M059J (cell line): ENCODE results near the gene GOLGA8Q. TPM values are rescaled to one million over a fixed set of nuclear protein-coding genes. Genes with fewer than 3 reads are reported as not detected.
"Not testable (repeated sequence)": the region's sequence is repeated elsewhere in the genome, so short reads cannot be mapped to it uniquely, and the experiment has no call there.

Source experiments
- DNase-seq: peaks from one replicate; pipeline ENCODE4 v3.0.0-alpha.2; 2012; ENCODE audit warnings: low read depth
- total RNA-seq: library from RNA; depleted of rRNA; stranded (reverse); fragments of >200 nt; shearing (Covaris generic); gene quantifications from 2 replicates; pipeline ENCODE4 v1.2.3, GENCODE V29; 2014; rRNA removed

Gene GOLGA8Q, protein sequence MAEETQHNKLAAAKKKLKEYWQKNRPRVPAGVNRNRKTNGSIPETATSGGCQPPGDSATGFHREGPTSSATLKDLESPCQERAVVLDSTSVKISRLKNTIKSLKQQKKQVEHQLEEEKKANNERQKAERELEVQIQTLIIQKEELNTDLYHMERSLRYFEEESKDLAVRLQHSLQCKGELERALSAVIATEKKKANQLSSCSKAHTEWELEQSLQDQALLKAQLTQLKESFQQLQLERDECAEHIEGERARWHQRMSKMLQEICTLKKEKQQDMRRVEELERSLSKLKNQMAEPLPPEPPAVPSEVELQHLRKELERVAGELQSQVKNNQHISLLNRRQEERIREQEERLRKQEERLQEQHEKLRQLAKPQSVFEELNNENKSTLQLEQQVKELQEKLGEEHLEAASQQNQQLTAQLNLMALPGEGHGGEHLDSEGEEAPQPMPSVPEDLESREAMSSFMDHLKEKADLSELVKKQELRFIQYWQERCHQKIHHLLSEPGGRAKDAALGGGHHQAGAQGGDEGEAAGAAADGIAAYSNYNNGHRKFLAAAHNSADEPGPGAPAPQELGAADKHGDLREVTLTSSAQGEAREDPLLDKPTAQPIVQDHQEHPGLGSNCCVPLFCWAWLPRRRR
- not detected in 2 replicates for total RNA-seq

DNA sequence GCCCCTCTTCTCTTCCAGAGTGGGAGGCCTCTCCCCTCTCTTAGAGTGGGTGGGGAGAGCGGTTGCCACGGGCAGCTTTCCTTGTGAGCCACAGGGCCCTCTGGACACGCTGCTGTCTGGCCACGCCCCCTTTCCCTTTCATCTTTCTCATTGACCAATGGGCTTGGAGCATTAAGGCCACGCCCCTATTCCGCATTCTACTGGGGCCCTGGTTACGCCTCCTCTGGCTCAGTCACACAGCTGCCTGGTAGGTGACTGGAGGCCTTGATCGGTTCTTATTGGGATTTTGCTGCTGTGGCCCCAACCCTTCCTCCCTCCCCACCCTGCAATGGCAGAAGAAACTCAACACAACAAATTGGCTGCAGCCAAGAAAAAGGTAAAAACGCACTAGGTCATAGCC is at the start of gene GOLGA8Q:
GOLGA8Q (plus strand) TSS at position 301 of the 400 bp plus-strand sequence; CDS start at position 329, 28 bp downstream.
- not testable (repeated sequence) for DNase-seq

DNA sequence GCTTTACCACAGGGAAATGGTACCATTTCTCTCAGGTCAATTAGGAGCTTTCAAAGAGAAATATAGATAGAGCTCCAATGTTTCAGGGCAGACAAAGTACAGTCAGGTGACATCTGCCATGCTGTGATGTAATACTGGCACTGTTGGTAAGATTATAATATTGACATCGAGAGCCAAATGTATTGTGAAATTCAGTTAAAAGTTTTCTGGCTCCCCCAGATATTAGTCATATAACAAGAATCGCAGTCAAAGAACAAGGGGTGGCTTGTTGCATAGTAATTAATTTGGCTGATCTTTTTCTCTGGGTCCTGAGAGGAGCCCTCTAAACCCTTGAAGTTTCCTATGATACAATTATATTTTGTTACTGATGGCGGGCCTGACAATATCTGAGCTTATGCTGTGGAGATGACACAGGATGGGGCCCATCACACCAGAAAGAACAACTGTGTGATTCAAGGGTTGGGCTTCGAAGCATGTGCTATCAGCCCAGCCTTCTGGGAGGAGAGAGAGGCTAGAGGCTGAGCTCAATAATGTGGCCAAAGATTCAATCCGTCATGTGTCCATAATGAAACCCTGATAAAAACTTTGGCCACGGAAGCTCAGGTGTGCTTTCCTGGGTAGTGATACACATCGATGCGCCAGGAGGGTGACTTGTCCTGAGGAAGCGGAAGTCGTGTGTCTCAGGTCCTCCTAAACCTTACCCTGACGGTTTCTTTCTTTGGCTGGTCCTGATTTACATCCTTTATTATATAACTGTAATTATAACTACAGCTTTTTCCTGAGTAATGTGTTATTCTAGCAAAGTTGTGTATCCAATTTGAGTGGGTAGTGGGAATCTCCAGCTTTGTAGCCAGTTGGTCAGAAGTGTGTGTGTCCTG is 48.7 kb upstream of the GOLGA8Q start:
- DNase-seq = not testable (repeated sequence)

DNA sequence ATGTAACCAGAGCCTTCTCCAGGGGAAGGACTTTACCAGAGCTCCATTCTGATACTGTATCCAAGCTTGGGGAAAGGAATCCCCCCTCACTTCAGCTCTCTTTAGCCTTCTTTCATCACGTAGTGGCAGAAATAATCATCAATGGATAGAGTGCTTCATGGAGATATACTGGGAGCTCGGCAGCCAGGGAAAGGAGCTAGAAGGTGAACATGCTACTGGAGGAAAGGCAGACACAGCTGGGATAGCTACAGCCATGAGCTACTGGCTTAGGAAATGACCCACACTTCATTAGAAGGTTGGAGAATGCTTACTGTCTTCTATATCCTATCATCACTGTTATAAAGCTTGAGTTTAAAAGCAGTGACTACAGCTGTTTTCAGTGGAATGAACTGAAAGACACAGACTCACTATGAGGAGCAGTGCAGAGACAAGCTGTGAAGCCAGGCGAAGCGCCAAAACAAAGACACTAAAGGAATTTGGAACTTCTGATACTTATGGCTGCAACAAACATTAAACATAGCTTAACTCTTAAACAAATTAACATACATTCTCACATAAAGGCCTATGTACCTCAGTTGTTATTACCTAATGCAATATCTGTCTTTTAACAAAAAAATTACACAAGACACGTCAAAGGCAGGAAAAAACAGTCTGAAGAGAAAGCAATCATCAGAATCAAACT is 47.5 kb upstream of the GOLGA8Q start:
- not testable (repeated sequence) for DNase-seq

DNA sequence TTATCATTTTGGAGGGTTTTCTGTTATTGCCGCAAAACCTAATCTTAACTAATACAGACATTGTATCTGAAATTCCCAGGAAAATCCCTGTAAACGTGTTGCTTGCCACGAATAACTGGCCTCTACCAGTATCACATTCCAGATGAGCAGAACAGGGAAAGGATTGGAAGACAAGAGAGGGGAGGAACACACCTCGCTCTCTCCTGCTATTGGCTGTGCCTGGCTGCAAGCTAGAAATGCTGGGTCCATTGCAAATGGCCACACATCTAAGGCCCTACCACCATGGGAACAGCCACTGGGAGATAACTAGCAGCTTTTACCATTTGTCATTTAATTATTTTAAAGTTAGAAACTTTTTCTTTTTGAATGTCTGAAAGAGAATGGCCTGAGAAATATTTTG is 37.3 kb upstream of the GOLGA8Q start:
- not testable (repeated sequence) for DNase-seq

DNA sequence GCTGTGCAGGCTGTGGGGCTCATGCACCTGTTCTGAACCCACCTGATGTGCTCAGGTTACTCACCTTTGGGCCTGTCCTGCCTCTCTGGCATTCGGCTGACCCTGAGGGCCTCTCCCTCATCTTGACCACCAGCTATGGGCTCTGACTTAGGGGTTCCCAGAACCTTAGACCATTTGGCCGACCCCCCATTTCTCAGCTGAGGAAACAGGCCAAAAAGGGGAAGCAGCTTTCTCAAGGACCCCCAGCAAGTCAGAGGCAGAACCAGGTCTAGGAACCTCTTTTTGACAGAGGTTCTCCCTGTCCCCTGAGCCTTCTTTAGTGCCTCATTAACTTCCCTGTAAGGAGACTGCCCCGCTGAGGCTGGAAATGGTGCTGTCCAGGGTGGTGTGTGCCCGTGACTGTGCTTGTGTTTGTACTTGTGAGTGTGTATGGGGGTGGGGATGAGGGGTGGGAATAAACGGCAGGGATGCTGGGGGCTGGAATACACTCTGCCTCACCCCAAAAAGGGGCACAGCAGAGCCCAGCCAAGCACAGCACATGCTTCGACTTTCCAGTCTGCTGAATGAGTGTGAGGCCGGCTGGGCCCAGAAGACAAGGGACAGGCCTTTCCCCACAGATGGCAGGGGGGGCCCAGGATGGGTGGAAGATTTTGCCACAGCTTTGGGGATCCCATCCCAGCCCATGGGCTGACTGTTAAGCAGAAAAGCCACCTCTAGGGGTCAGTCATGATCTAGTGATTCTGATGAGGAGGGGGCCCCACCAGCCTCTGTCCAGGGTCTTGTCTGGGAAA is 28.2 kb upstream of the GOLGA8Q start:
- DNase-seq = not testable (repeated sequence)

DNA sequence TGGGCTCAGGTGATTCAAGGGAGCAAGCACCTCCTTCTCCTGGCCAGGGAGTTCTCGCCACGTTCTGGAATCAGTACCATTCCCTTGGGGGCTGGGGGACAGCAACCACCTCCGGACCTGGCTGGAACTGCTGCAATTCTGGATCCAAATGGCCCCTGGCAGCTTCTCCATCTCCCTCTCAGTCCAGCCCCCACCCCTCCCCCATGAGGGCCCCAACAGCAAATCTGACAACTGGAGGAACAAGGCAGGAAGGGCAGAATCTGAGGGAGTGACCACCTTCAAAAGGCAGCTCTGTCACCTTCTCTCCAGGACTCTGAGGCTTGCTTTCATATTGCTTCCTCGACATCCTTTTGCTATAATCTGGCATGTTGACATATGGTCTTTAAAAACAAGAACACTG is 25.9 kb upstream of the GOLGA8Q start:
- DNase-seq = not testable (repeated sequence)

DNA sequence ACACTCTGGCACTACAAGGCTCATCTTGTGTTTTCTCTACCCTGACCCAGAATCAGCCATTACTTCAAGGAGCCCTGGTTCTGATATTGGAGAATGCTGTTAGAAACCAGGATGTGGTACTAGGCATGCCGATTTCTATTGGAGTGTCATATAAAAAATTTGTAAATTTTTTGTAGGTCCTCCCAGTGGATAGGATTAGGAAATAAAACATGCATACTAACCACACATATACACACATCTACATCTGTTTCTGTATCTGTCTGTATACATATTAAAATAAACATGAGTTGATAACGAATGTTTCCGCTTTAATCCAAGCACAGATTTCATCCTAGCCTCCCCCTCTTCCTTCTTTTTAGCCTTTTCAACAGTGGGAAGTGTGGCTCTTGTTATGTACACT is 22.8 kb upstream of the GOLGA8Q start:
- DNase-seq = not testable (repeated sequence)

DNA sequence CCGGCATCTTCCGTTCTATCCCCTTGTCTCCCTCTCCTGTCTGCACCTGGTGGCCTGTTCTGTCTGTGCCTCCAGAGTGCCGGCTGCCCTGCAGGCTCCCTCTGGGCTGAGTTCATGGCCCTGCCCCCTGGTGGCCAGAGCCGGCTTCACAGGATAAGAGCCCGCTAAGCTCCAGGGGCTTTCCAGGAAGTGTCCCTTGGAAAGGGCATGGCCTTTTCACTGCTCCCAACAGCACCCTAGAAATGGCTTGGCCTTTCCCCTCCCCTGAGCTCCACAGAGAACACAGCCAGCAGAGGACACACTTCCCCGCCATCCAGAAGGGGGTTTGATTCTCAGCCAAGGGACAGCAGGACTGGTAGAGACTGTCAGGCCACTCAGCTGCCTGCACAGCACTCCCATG is 15.1 kb downstream of the GOLGA8Q start:
- not testable (repeated sequence) for DNase-seq

DNA sequence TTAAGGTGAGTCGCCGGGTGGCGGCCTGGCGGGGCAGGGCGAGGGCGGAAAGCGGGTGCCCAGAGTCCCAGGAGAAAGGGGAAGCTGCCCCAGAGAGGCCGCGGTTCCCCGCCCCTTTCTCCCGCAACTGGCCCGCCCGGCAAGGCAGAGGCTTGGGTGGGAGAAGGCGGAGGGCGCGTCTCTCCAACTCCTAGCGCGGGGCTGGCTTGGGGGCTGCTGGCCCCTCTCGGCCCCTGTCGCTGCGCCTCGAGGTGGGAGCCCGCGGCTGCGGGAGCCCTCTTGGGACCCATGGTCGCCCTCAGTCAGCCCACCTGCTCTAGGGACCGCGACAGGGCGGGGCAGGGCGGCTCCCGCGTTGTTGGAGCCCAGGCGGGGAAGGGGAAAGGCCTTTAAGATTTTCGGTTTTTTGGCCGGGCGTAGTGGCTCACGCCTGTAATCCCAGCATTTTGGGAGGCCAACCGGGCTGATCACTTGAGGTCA is 21.2 kb downstream of the GOLGA8Q start:
- DNase-seq = not testable (repeated sequence)

DNA sequence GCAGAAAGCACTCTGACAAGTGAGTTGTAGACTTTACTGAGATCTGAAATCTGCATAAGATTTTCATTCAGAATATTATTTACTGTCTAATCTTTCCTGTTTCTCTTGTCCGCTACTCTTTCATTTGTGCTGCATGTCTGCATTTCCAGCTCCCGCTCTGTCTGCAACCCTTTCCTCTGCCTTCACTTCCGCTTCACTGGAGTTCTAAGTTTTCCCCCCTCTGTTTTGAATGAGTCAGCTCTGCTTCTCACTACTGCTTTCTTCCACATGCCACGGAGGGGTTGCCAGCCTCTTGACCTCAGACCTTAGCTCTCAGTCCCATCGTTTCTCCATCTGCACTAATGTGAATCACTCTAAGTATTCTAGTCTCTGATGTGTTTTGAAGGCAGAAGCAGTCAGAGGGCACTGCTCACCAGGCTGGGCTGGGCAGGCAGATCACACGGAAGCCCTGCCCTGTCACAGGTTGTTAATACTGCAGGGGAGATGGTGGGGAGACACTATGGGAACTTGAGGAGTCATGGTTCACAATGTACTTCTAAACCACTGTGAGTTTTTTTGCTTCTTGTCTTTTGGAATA is 27.6 kb downstream of the GOLGA8Q start:
- DNase-seq = not testable (repeated sequence)

DNA sequence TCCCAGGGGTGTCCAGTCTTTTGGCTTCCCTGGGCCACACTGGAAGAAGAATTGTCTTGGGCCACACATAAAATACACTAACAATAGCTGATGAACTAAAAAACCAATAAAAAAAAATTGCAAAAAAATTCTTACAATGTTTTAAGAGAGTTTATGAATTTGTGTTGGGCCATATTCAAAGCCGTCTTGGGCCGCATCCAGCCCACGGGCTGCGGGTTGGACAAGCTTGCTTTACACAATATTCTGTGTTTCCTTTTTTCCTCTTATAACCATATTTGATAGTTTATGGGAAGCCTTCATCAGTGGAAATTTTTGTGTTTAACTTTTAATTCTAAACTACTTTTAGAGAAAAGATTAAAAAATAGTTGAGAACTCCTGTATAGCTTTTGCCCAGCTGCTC is 28.9 kb downstream of the GOLGA8Q start:
- DNase-seq = not testable (repeated sequence)

DNA sequence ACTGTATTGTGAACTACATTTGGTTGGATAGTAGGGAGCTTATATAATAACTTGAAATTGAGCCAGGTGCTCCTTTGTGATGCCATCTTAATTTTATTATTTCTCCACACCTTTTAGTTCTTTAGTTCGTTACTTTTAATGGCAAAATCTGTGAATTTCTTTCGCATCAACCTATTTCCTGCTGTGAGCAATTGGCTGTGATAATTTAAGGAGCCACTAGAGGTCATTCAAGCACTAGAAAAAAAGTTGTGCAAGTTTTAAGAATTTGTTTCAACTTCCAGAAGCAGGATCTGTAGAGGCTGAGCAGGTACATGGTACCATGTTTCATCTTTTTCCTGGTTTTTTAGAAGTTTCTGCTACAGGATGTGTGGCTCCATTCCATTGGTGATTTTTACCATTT is 47.1 kb downstream of the GOLGA8Q start:
- DNase-seq = not testable (repeated sequence)

DNA sequence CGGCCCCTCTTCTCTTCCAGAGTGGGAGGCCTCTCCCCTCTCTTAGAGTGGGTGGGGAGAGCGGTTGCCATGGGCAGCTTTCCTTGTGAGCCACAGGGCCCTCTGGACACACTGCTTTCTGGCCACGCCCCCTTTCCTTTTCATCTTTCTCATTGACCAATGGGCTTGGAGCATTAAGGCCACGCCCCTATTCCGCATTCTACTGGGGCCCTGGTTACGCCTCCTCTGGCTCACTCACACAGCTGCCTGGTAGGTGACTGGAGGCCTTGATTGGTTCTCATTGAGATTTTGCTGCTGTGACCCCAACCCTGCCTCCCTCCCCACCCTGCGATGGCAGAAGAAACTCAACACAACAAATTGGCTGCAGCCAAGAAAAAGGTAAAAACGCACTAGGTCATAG is 51.9 kb downstream of the GOLGA8Q start, which contains the start of gene GOLGA8H:
GOLGA8H (plus strand) TSS at position 233 of the 400 bp plus-strand sequence; CDS start at position 331, 98 bp downstream.
- DNase-seq = not testable (repeated sequence)

Other genes with a start within 250 kb of the GOLGA8Q start
- gene CHRFAM7A, start 158.5 kb upstream of the GOLGA8Q start, total RNA-seq = 1.1 and 2.4 TPM in 2 replicates
- 0.86 TPM in 1 of 2 replicates, not detected in the other for gene GOLGA8R, start 137.8 kb upstream of the GOLGA8Q start, total RNA-seq
- gene GOLGA8H, start 52.0 kb downstream of the GOLGA8Q start, total RNA-seq = 0.15 and 0.57 TPM in 2 replicates